Spleen (tissue), 11 donors: ENCODE data around the gene SRCIN1. TPM values are rescaled to one million over a fixed set of nuclear protein-coding genes. Genes with fewer than 3 reads are reported as not detected.

Source experiments
- DNase-seq: peaks from one replicate; pipeline ENCODE4 v3.0.0-alpha.2; 2020
- H3K27ac ChIP-seq, 8 donors: fragments of 200-600 bp; sonication (generic) in 7 of 8; 1 replicate in 4 of 8; 2 replicates in 4 of 8; pipeline versions ENCODE4 v1.5.0 to v1.8.0; 2016 to 2021; ENCODE audit warnings: inconsistent platforms in 4 of 8, mild to moderate bottlenecking in 4 of 8, moderate library complexity in 1 of 8
- H3K27me3 ChIP-seq, 7 donors: fragments of 200-600 bp; sonication (generic) in 6 of 7; replicated peaks in 1 of 7; 1 replicate in 4 of 7; 2 replicates in 3 of 7; pipeline versions ENCODE4 v1.5.0 to v1.8.0; 2016 to 2021; ENCODE audit warnings: inconsistent platforms in 3 of 7, mild to moderate bottlenecking in 1 of 7
- H3K36me3 ChIP-seq, 6 donors: fragments of 200-600 bp; sonication (generic) in 5 of 6; 1 replicate in 4 of 6; 2 replicates in 2 of 6; pipeline versions ENCODE4 v1.5.0 to v1.8.0; 2016 to 2021; ENCODE audit warnings: inconsistent platforms in 2 of 6
- H3K4me1 ChIP-seq, 6 donors: fragments of 200-600 bp; sonication (generic) in 5 of 6; 1 replicate in 3 of 6; 2 replicates in 3 of 6; pipeline versions ENCODE4 v1.5.0 to v1.8.0; 2016 to 2021; ENCODE audit warnings: inconsistent platforms in 3 of 6
- H3K4me3 ChIP-seq, 8 donors: fragments of 200-600 bp; sonication (generic) in 7 of 8; 1 replicate in 4 of 8; 2 replicates in 4 of 8; pipeline versions ENCODE4 v1.5.0 to v1.8.0; 2016 to 2021; ENCODE audit warnings: inconsistent platforms in 4 of 8, mild to moderate bottlenecking in 4 of 8, moderate library complexity in 2 of 8
- H3K9me3 ChIP-seq, 8 donors: fragments of 200-600 bp; sonication (generic) in 7 of 8; 1 replicate in 4 of 8; 2 replicates in 4 of 8; pipeline versions ENCODE4 v1.5.0 to v1.8.0; 2016 to 2021; ENCODE audit warnings: inconsistent platforms in 4 of 8
- POLR2A ChIP-seq, 3 donors: fragments of 450-650 bp; IDR thresholded peaks; one replicate each; pipeline ENCODE4 v1.5.1; 2017; ENCODE audit warnings: antibody characterized with exemption in 3 of 3, mild to moderate bottlenecking in 1 of 3
- POLR2AphosphoS5 ChIP-seq, 3 donors: sonication (generic); formaldehyde crosslinking; IDR thresholded peaks; one replicate each; pipeline ENCODE4 v1.5.1; 2017; ENCODE audit warnings: antibody characterized with exemption in 3 of 3
- WGBS, 5 donors: extraction: QIAGEN DNeasy Blood & Tissue Kit in 3 of 5; methylation state at CpG; one replicate each; pipeline versions ENCODE4 v1.1.5 to v1.1.7; 2013 to 2018; 5-methylcytosine and 5-hydroxymethylcytosine counted together
- intact Hi-C: fragments of 100-400 bp; cut with DNase I; formaldehyde crosslinking; loops from one replicate; pipeline ENCODE4 v1.15.0; 2023; ENCODE audit warnings: low total_unique reads
- polyA plus RNA-seq, 3 donors: library from polyadenylated mRNA; stranded (reverse); fragments of 200-250 nt; gene quantifications; one replicate each; pipeline ENCODE4 v1.2.1, GENCODE V29; 2013
- total RNA-seq, 7 donors: library from RNA; depleted of rRNA in 3 of 7; stranded (reverse); fragments of >200 nt in 3 of 7; fragmentation: NEBNext Ultra II Directional in 4 of 7; extraction: Animal tissue kit (Norgen Biotek cat#: 25700) in 4 of 7; gene quantifications; one replicate each; pipeline versions ENCODE4 v1.1.0 to v1.2.1, GENCODE V29; 2016 to 2021
- TF ChIP-seq, protein P1 (sequence below), 11 experiments: fragments of 200-600 bp in 7 of 11; fragments of 450-650 bp in 4 of 11; sonication (generic) in 4 of 11; IDR thresholded peaks in 8 of 11; conservative IDR thresholded peaks in 3 of 11; 1 replicate in 7 of 11; 2 replicates in 4 of 11; pipeline versions ENCODE4 v1.4.0 to v1.8.0; 2016 to 2021; ENCODE audit warnings: antibody characterized with exemption in 11 of 11, inconsistent platforms in 4 of 11, mild to moderate bottlenecking in 1 of 11
- donor health status: healthy with polysubstance abuse.
- donor health status: DM: no; HTN: no; CAD: no; lungs with moderate emphysema.
- donor health status: DM: no; HTN: no; CAD: no.
- donor health status: Bipolar disorder and iron deficiency.
- donor health status: healthy.
- donor health status: DM: no; HTN: no; CAD: no.
- donor health status: DM: yes; HTN: yes; CAD: no.

Gene SRCIN1
- total and polyA plus RNA-seq, 10 donors = 0.32 to 3.5 (median 1.5) TPM

DNA sequence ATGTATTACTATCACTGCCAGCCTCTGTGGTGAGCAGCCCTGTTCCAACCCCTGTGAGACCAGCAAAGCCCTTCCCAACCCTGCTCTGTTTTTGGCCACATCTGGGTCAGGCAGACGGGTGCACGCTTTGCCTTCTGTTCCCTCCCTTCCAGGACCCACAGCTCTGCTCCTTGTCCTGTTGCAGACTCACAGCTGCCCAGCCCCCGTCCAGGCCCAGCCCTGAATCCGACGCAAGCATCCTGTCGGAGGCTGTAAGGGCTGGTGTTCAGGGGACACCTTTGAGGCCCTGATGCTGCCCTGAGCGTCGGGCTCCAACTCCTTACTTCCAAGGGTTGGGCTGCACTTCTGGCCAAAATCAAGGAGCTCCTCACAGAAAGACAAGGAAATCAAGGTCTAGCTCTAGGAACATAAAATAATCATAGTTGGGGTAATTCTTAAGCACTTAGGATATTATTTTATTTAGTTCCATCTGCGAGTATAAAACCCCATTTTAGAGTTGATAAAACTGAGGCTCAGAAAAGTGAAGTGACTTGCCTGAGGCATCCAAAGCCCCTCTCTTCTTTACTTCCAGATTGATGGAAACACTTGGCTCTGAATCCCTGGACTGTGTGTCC is 14.3 kb upstream of the SRCIN1 start:
- Histone ChIP-seq H3K9me3 (no peaks in the 10 kb centered on the region), H3K4me1 (peaks cover 0 to 3% (median 0%) of the 10 kb centered on the region in 6 donors), H3K4me3 (no peak overlapping the region), H3K27ac (no peak overlapping the region), H3K27me3 (peaks cover 0 to 71% (median 0%) of the 10 kb centered on the region in 7 donors), H3K36me3 (no peaks in the 10 kb centered on the region)
- DNase-seq = peak; percentile 14
- intact Hi-C loops = no loop called here
- no peak for TF ChIP-seq POLR2A (IDR thresholded peaks at IDR 0.05)
- TF ChIP-seq, protein P1, sequence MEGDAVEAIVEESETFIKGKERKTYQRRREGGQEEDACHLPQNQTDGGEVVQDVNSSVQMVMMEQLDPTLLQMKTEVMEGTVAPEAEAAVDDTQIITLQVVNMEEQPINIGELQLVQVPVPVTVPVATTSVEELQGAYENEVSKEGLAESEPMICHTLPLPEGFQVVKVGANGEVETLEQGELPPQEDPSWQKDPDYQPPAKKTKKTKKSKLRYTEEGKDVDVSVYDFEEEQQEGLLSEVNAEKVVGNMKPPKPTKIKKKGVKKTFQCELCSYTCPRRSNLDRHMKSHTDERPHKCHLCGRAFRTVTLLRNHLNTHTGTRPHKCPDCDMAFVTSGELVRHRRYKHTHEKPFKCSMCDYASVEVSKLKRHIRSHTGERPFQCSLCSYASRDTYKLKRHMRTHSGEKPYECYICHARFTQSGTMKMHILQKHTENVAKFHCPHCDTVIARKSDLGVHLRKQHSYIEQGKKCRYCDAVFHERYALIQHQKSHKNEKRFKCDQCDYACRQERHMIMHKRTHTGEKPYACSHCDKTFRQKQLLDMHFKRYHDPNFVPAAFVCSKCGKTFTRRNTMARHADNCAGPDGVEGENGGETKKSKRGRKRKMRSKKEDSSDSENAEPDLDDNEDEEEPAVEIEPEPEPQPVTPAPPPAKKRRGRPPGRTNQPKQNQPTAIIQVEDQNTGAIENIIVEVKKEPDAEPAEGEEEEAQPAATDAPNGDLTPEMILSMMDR (IDR thresholded peaks at IDR 0.05 in 8 of 11, conservative IDR thresholded peaks at IDR 0.05 in 3 of 11) = no peak
- TF ChIP-seq POLR2AphosphoS5 (IDR thresholded peaks at IDR 0.05) = no peak
- 62 to 84% (median 78%) methylated on average over 9 of the region's 9 CpGs for WGBS, 5 donors

DNA sequence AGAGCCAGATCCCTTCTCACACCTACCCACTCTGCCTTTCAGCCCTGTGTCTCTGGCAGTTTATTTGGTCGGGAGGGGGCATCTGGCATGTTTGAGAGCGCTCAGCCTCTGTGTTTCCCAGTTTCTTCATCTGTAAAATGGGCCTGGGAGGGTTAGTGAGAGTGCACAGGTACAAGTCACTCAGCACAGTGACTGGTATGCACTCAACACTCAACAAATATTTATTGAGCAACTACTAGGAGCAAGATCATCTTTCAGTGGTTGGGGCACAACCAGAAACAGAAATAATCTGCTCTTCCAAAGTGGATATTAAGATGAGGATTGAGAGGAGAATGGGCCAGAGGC is 13.7 kb upstream of the SRCIN1 start:
- no peaks in the 10 kb centered on the region for H3K9me3 ChIP-seq
- 68 to 92% (median 80%) methylated on average over 2 of the region's 2 CpGs for WGBS, 5 donors
- TF ChIP-seq POLR2AphosphoS5 (IDR thresholded peaks at IDR 0.05) (no peak), POLR2A (IDR thresholded peaks at IDR 0.05) (no peak)
- TF ChIP-seq, protein P1 (IDR thresholded peaks at IDR 0.05 in 8 of 11, conservative IDR thresholded peaks at IDR 0.05 in 3 of 11) = no peak
- no peaks in the 10 kb centered on the region for H3K4me1 ChIP-seq
- DNase-seq = peak; percentile 1
- H3K4me3 ChIP-seq = no peak overlapping the region
- no peaks in the 10 kb centered on the region for H3K36me3 ChIP-seq
- intact Hi-C loops = no loop called here
- H3K27me3 ChIP-seq = peaks cover 0 to 70% (median 0%) of the 10 kb centered on the region in 7 donors
- H3K27ac ChIP-seq = no peak overlapping the region

DNA sequence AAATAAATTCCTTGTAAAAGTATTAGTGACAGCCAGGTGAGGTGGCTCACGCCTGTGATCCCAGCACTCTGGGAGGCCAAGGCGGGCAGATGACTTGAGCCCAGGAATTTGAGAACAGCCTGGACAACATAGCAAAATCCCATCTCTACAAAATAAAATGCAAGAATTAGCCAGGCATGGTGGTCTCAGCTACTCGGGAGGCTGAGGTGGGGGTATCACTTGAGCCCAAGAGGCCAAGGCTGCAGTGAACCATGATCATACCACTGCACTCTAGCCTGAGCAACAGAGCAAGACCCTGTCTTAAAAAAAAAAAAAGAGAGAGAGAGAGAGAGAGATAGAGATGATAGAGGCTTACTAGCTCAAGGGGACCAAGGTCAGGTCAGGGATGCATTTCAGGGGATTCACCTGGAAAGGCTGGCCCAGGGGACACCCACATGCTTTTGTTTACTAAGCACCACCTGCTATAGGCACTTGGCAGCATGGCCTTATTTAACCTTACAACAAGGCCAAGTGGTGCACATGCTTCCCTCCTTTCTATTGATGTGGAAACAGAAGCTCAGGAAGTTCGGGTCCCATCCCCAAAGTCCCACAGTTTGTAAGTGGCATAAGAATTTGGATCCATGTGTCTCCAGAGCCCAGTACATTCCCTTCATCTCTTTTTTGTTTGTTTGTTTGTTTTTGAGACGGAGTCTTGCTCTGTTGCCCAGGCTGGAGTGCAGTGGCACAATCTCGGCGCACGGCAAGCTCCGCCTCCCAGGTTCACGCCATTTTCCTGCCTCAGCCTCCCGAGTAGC is 12.4 kb upstream of the SRCIN1 start:
- intact Hi-C loops = no loop called here
- whole genome bisulfite sequencing, 5 donors = 84 to 92% (median 88%) methylated on average over 11 of the region's 11 CpGs
- Histone ChIP-seq H3K4me1 (no peaks in the 10 kb centered on the region), H3K27ac (no peak overlapping the region), H3K4me3 (no peak overlapping the region), H3K9me3 (no peaks in the 10 kb centered on the region), H3K27me3 (peaks cover 0 to 67% (median 0%) of the 10 kb centered on the region in 7 donors), H3K36me3 (no peaks in the 10 kb centered on the region)
- no peak for TF ChIP-seq POLR2A (IDR thresholded peaks at IDR 0.05)
- TF ChIP-seq POLR2AphosphoS5 (IDR thresholded peaks at IDR 0.05) = no peak
- TF ChIP-seq, protein P1 (IDR thresholded peaks at IDR 0.05 in 8 of 11, conservative IDR thresholded peaks at IDR 0.05 in 3 of 11) = no peak
- peak; percentile 9 for DNase-seq
